H9 (cell line): ENCODE results near the gene GGT7. TPM values are rescaled to one million over a fixed set of nuclear protein-coding genes. Genes with fewer than 3 reads are reported as not detected.

Source experiments
- DNase-seq: peaks from one replicate; pipeline ENCODE4 v3.0.0-alpha.2; 2017
- H2AFZ ChIP-seq: one replicate; pipeline ENCODE4 v1.6.1; 2013; ENCODE audit warnings: mild to moderate bottlenecking, low read length, control low read depth, moderate library complexity
- H2AK5ac ChIP-seq: 2 replicates; pipeline ENCODE4 v1.6.1; 2013; ENCODE audit warnings: low read length, control low read depth, mixed read lengths; ENCODE audit not compliant: insufficient read length
- H2BK120ac ChIP-seq: one replicate; pipeline ENCODE4 v1.6.1; 2013; ENCODE audit warnings: low read depth, mild to moderate bottlenecking, low read length, control low read depth, inconsistent platforms; ENCODE audit not compliant: poor library complexity, severe bottlenecking
- H2BK12ac ChIP-seq: 2 replicates; pipeline ENCODE4 v1.6.1; 2013; ENCODE audit warnings: low read length, control low read depth, mixed read lengths, low read depth; ENCODE audit not compliant: insufficient read length
- H2BK15ac ChIP-seq: 2 replicates; pipeline ENCODE4 v1.6.1; 2013; ENCODE audit warnings: low read depth, low read length, control low read depth
- H2BK20ac ChIP-seq: one replicate; pipeline ENCODE4 v1.6.1; 2013; ENCODE audit warnings: low read depth, mild to moderate bottlenecking, low read length, control low read depth, inconsistent platforms; ENCODE audit not compliant: poor library complexity, severe bottlenecking
- H2BK5ac ChIP-seq: 2 replicates; pipeline ENCODE4 v1.6.1; 2013; ENCODE audit warnings: low read length, control low read depth, mixed read lengths; ENCODE audit not compliant: insufficient read length
- H3K14ac ChIP-seq: 2 replicates; pipeline ENCODE4 v1.6.1; 2013; ENCODE audit warnings: low read length, control low read depth; ENCODE audit not compliant: insufficient read depth
- H3K18ac ChIP-seq: 2 replicates; pipeline ENCODE4 v1.6.1; 2013; ENCODE audit warnings: low read depth, mild to moderate bottlenecking, mixed read lengths, low read length, control low read depth; ENCODE audit not compliant: insufficient read length
- H3K23ac ChIP-seq: 2 replicates; pipeline ENCODE4 v1.6.1; 2013; ENCODE audit warnings: low read length, control low read depth, mixed read lengths, low read depth; ENCODE audit not compliant: insufficient read length
- H3K23me2 ChIP-seq: 2 replicates; pipeline ENCODE4 v1.6.1; 2013; ENCODE audit warnings: low read depth, mild to moderate bottlenecking, mixed read lengths, low read length, control low read depth; ENCODE audit not compliant: insufficient read length, poor library complexity, severe bottlenecking
- H3K27ac ChIP-seq: 2 replicates; pipeline ENCODE4 v1.5.1; 2013; ENCODE audit warnings: low read length, control low read depth, mixed read lengths, low read depth; ENCODE audit not compliant: insufficient read length
- H3K27me3 ChIP-seq: 2 replicates; pipeline ENCODE4 v1.6.1; 2013; ENCODE audit warnings: low read length, control low read depth, inconsistent platforms; ENCODE audit not compliant: insufficient read depth
- H3K4ac ChIP-seq: 2 replicates; pipeline ENCODE4 v1.6.1; 2013; ENCODE audit warnings: low read depth, mild to moderate bottlenecking, control low read depth, inconsistent platforms, low read length, moderate library complexity
- H3K4me1 ChIP-seq: 2 replicates; pipeline ENCODE4 v1.6.1; 2013; ENCODE audit warnings: low read length, control low read depth, inconsistent platforms; ENCODE audit not compliant: insufficient read depth
- H3K4me2 ChIP-seq: 2 replicates; pipeline ENCODE4 v1.6.1; 2013; ENCODE audit warnings: low read length, control low read depth, mixed read lengths; ENCODE audit not compliant: insufficient read length, insufficient read depth
- H3K56ac ChIP-seq: 2 replicates; pipeline ENCODE4 v1.6.1; 2013; ENCODE audit warnings: low read depth, mild to moderate bottlenecking, mixed read lengths, low read length, control low read depth; ENCODE audit not compliant: insufficient read length
- H3K79me1 ChIP-seq: 2 replicates; pipeline ENCODE4 v1.6.1; 2013; ENCODE audit warnings: low read depth, mild to moderate bottlenecking, moderate library complexity, low read length, control low read depth, inconsistent platforms; ENCODE audit not compliant: insufficient read depth, poor library complexity, severe bottlenecking
- H3K79me2 ChIP-seq: 2 replicates; pipeline ENCODE4 v1.6.1; 2013; ENCODE audit warnings: low read length, control low read depth, inconsistent platforms; ENCODE audit not compliant: insufficient read depth
- H3K9ac ChIP-seq: 2 replicates; pipeline ENCODE4 v1.6.1; 2013; ENCODE audit warnings: low read length, control low read depth, mixed read lengths; ENCODE audit not compliant: insufficient read length; ENCODE audit errors: extremely low read depth
- H3K9me3 ChIP-seq: one replicate; pipeline ENCODE4 v1.6.1; 2013; ENCODE audit warnings: low read depth, low read length, inconsistent platforms; ENCODE audit not compliant: control insufficient read depth
- H3T11ph ChIP-seq: one replicate; pipeline ENCODE4 v1.6.1; 2013; ENCODE audit warnings: mild to moderate bottlenecking, low read length, control low read depth, inconsistent platforms
- H4K20me1 ChIP-seq: one replicate; pipeline ENCODE4 v1.6.1; 2013; ENCODE audit not compliant: control insufficient read depth, insufficient read length, insufficient read depth
- H4K5ac ChIP-seq: 2 replicates; pipeline ENCODE4 v1.6.1; 2013; ENCODE audit warnings: low read depth, mild to moderate bottlenecking, mixed read lengths, low read length, control low read depth; ENCODE audit not compliant: insufficient read length
- H4K8ac ChIP-seq: replicated peaks from 2 replicates; pipeline ENCODE4 v1.6.1; 2013; ENCODE audit warnings: low read length, control low read depth, mixed read lengths, low read depth; ENCODE audit not compliant: insufficient read length
- H4K91ac ChIP-seq: 2 replicates; pipeline ENCODE4 v1.6.1; 2013; ENCODE audit warnings: low read depth, mild to moderate bottlenecking, moderate library complexity, mixed read lengths, low read length, control low read depth; ENCODE audit not compliant: insufficient read length
- H3K27ac Mint-ChIP-seq, 3 experiments: 2 replicates in 2 of 3; 3 replicates in 1 of 3; pipeline ENCODE4 v1.8.0; 2020 to 2021; ENCODE audit warnings: mixed read lengths in 3 of 3, mild to moderate bottlenecking in 1 of 3, moderate library complexity in 1 of 3
- H3K27me3 Mint-ChIP-seq: 2 replicates; pipeline ENCODE4 v1.8.0; 2021; ENCODE audit warnings: low read depth, mild to moderate bottlenecking, moderate library complexity, mixed read lengths
- H3K36me3 Mint-ChIP-seq, 3 experiments: 2 replicates in 2 of 3; 3 replicates in 1 of 3; pipeline ENCODE4 v1.8.0; 2020 to 2021; ENCODE audit warnings: low read depth in 3 of 3, mixed read lengths in 3 of 3; ENCODE audit not compliant: insufficient read depth in 1 of 3
- H3K4me1 Mint-ChIP-seq, 2 experiments: 2 replicates each; pipeline ENCODE4 v1.8.0; 2020; ENCODE audit warnings: mixed read lengths in 2 of 2
- H3K4me3 Mint-ChIP-seq, 2 experiments: 2 replicates in 1 of 2; 3 replicates in 1 of 2; pipeline ENCODE4 v1.8.0; 2020 to 2021; ENCODE audit warnings: mild to moderate bottlenecking in 2 of 2, mixed read lengths in 2 of 2, moderate library complexity in 1 of 2
- H3K9me3 Mint-ChIP-seq, 2 experiments: 2 replicates in 1 of 2; 3 replicates in 1 of 2; pipeline ENCODE4 v1.8.0; 2020; ENCODE audit warnings: mild to moderate bottlenecking in 2 of 2, mixed read lengths in 2 of 2, moderate library complexity in 1 of 2
- WGBS: extraction: QIAGEN DNeasy Blood & Tissue Kit; methylation state at CpG from one replicate; pipeline ENCODE4 v1.1.7; 2013; ENCODE audit warnings: missing lambda C conversion rate, low lambda C conversion rate, mixed read lengths; ENCODE audit not compliant: insufficient read length; ENCODE audit errors: extremely low coverage; 5-methylcytosine and 5-hydroxymethylcytosine counted together
- total RNA-seq: library from RNA; stranded (reverse); gene quantifications from 2 replicates; pipeline ENCODE4 v1.2.1, GENCODE V29; 2021
- TF ChIP-seq, protein P1 (sequence below): fragments of 200-600 bp; sonication (generic); conservative IDR thresholded peaks from 3 replicates; pipeline ENCODE4 v1.8.0; 2021; ENCODE audit warnings: antibody characterized with exemption, mild to moderate bottlenecking

The GGT7 gene
- total RNA-seq, 1 experiment from 2014 or later = 38.6 TPM

- H3K36me3 Mint-ChIP-seq = peaks cover 0 to 4% (median 0%) of the 10 kb centered on the region in 3 experiments; a peak in 3 of 7 replicates
- H3K27ac ChIP-seq = no peak overlapping the region
- peaks cover 7 to 8% of the 10 kb centered on the region in 2 experiments for H3K4me1 Mint-ChIP-seq
- no peak overlapping the region for H4K91ac ChIP-seq
- H2BK20ac ChIP-seq = no peak overlapping the region
- H3K4me3 Mint-ChIP-seq = no peak overlapping the region
- no peak overlapping the region for H2BK120ac ChIP-seq
- no peak overlapping the region for H2AK5ac ChIP-seq
- H3K23ac ChIP-seq = no peak overlapping the region
- H3K27ac Mint-ChIP-seq = no peak overlapping the region; a peak in 2 of 7 replicates
- H3K9ac ChIP-seq = no peak overlapping the region
- H3K9me3 ChIP-seq = no peaks in the 10 kb centered on the region
- WGBS = no CpG with 5 or more reads among the region's 8 CpGs
- no peak overlapping the region for H2BK5ac ChIP-seq
- no peak overlapping the region for H2BK12ac ChIP-seq
- no peaks in the 10 kb centered on the region for H3K27me3 ChIP-seq
- no peak overlapping the region for H3K4ac ChIP-seq
- no peak overlapping the region for H3K4me2 ChIP-seq
- no peak overlapping the region for H3K14ac ChIP-seq
- peaks cover 0 to 3% of the 10 kb centered on the region in 2 experiments; a peak in 1 of 5 replicates for H3K9me3 Mint-ChIP-seq
- no peaks in the 10 kb centered on the region for H3K79me1 ChIP-seq
- DNase-seq = no peak
- no peak overlapping the region for H4K8ac ChIP-seq
- H3K27me3 Mint-ChIP-seq = no peaks in the 10 kb centered on the region
- H3K18ac ChIP-seq = no peak overlapping the region
- no peak overlapping the region for H2AFZ ChIP-seq
- no peak overlapping the region for H2BK15ac ChIP-seq
- H3K23me2 ChIP-seq = no peaks in the 10 kb centered on the region
- H4K5ac ChIP-seq = no peak overlapping the region
- no peaks in the 10 kb centered on the region for H4K20me1 ChIP-seq
- no peak overlapping the region for H3K56ac ChIP-seq
- H3K4me1 ChIP-seq = no peaks in the 10 kb centered on the region
- H3T11ph ChIP-seq = no peak overlapping the region
- no peaks in the 10 kb centered on the region for H3K79me2 ChIP-seq
- TF ChIP-seq, protein P1, sequence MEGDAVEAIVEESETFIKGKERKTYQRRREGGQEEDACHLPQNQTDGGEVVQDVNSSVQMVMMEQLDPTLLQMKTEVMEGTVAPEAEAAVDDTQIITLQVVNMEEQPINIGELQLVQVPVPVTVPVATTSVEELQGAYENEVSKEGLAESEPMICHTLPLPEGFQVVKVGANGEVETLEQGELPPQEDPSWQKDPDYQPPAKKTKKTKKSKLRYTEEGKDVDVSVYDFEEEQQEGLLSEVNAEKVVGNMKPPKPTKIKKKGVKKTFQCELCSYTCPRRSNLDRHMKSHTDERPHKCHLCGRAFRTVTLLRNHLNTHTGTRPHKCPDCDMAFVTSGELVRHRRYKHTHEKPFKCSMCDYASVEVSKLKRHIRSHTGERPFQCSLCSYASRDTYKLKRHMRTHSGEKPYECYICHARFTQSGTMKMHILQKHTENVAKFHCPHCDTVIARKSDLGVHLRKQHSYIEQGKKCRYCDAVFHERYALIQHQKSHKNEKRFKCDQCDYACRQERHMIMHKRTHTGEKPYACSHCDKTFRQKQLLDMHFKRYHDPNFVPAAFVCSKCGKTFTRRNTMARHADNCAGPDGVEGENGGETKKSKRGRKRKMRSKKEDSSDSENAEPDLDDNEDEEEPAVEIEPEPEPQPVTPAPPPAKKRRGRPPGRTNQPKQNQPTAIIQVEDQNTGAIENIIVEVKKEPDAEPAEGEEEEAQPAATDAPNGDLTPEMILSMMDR = no peak
Measured at GRCh38 chr20:34797012-34797995, 75.4 kb downstream of the GGT7 start.

Other genes with a start within 250 kb of the GGT7 start
- 32.8 and 35.6 TPM in 2 replicates for gene PIGU, start 195.8 kb downstream of the GGT7 start, total RNA-seq
- gene TP53INP2, start 168.5 kb downstream of the GGT7 start, total RNA-seq = 8.0 TPM in 2 replicates
- 23.9 and 25.2 TPM in 2 replicates for gene NCOA6, start 47.2 kb downstream of the GGT7 start, total RNA-seq
- gene ACSS2, start 3.8 kb upstream of the GGT7 start, total RNA-seq = 12.2 and 15.4 TPM in 2 replicates
- gene GSS, start 83.0 kb upstream of the GGT7 start, total RNA-seq = 48.5 and 53.0 TPM in 2 replicates
- gene MYH7B, start 83.0 kb upstream of the GGT7 start, total RNA-seq = 0.22 and 0.42 TPM in 2 replicates
- gene TRPC4AP, start 220.0 kb upstream of the GGT7 start, total RNA-seq = 93.9 and 94.2 TPM in 2 replicates